Measurements from ENCODE around the gene METTL15.
"Not testable (repeated sequence)": the region's sequence is repeated elsewhere in the genome, so short reads cannot be mapped to it uniquely, and the experiment has no call there.

METTL15 gene

GRCh38 chr11:28107750-28108618 lies at the start of gene METTL15, which contains the start of gene KIF18A:
Gene METTL15, plus strand, starts transcription at chr11:28108388. Its CDS starts 4,947 bp downstream, at chr11:28113335.
Gene KIF18A, minus strand, starts transcription at chr11:28108156. Its CDS starts 10,209 bp downstream, at chr11:28097947.
- Histone ChIP-seq H2AFZ (ENCODE audit: low read depth, low read length) (peak within 1 kb of the TSS; percentile 80), H3K36me3 (ENCODE audit: insufficient read depth, low read length) (peaks cover 3% of the 10 kb centered on the region)

GRCh38 chr11:28071305-28071704 lies 36.9 kb upstream of the METTL15 start:
- no peaks in the 10 kb centered on the region for H3K9me3 ChIP-seq (ENCODE audit: low read length)
- H3K4me3 ChIP-seq (ENCODE audit: low read length), result no peak overlapping the region
- H3K36me3 ChIP-seq (ENCODE audit: insufficient read depth, low read length), result peaks cover 13% of the 10 kb centered on the region
- H3K4me1 ChIP-seq (ENCODE audit: insufficient read depth, low read length), result no peaks in the 10 kb centered on the region
- H2AFZ ChIP-seq (ENCODE audit: low read depth, low read length), result no peak overlapping the region
- no peaks in the 10 kb centered on the region for H3K27me3 ChIP-seq (ENCODE audit: insufficient read depth, low read length)

More at GRCh38 chr11:28107750-28108618, at the start of gene METTL15, which contains the start of gene KIF18A:
- H3K9me3 ChIP-seq (ENCODE audit: low read length), result no peaks in the 10 kb centered on the region
- H3K4me1 ChIP-seq (ENCODE audit: insufficient read depth, low read length), result peaks cover 17% of the 10 kb centered on the region
- H3K4me3 ChIP-seq (ENCODE audit: low read length), result peak within 1 kb of the TSS; percentile 74
- no peaks in the 10 kb centered on the region for H3K27me3 ChIP-seq (ENCODE audit: insufficient read depth, low read length)

DNA sequence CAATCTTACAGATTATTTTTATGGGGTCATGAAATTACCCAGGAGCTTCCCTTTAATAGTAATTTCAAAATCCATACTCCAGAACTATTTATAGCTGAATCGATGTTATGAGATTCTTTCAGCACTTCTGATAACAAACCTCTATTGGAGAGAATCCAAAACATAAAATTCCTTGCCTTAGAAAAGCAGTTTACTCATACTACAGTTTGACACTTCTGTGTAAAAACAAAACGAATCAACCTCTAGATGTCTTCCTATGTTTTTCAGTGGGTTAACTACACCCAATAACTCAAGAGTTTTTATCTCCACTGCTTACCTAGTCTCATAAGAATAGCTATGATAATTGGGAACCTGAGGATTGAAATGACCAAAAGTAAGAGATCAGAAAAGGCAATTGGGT lies 35.9 kb upstream of the METTL15 start:
- Histone ChIP-seq H3K9me3 (ENCODE audit: low read length) (no peaks in the 10 kb centered on the region), H2AFZ (ENCODE audit: low read depth, low read length) (no peak overlapping the region), H3K36me3 (ENCODE audit: insufficient read depth, low read length) (peaks cover 16% of the 10 kb centered on the region), H3K27me3 (ENCODE audit: insufficient read depth, low read length) (no peaks in the 10 kb centered on the region), H3K4me3 (ENCODE audit: low read length) (no peak overlapping the region), H3K4me1 (ENCODE audit: insufficient read depth, low read length) (no peaks in the 10 kb centered on the region)

GRCh38 chr11:28077521-28077920 lies 30.7 kb upstream of the METTL15 start:
- H3K27me3 ChIP-seq (ENCODE audit: insufficient read depth, low read length), result no peaks in the 10 kb centered on the region
- no peaks in the 10 kb centered on the region for H3K9me3 ChIP-seq (ENCODE audit: low read length)
- H3K4me3 ChIP-seq (ENCODE audit: low read length), result no peak overlapping the region
- peaks cover 44% of the 10 kb centered on the region for H3K36me3 ChIP-seq (ENCODE audit: insufficient read depth, low read length)
- H2AFZ ChIP-seq (ENCODE audit: low read depth, low read length), result no peak overlapping the region
- no peaks in the 10 kb centered on the region for H3K4me1 ChIP-seq (ENCODE audit: insufficient read depth, low read length)

GRCh38 chr11:28083118-28083517 lies 25.1 kb upstream of the METTL15 start:
- Histone ChIP-seq H3K4me3 (ENCODE audit: low read length) (no peak overlapping the region), H3K27me3 (ENCODE audit: insufficient read depth, low read length) (no peaks in the 10 kb centered on the region), H3K9me3 (ENCODE audit: low read length) (no peaks in the 10 kb centered on the region), H3K4me1 (ENCODE audit: insufficient read depth, low read length) (no peaks in the 10 kb centered on the region), H2AFZ (ENCODE audit: low read depth, low read length) (no peak overlapping the region), H3K36me3 (ENCODE audit: insufficient read depth, low read length) (peaks cover 48% of the 10 kb centered on the region)

DNA sequence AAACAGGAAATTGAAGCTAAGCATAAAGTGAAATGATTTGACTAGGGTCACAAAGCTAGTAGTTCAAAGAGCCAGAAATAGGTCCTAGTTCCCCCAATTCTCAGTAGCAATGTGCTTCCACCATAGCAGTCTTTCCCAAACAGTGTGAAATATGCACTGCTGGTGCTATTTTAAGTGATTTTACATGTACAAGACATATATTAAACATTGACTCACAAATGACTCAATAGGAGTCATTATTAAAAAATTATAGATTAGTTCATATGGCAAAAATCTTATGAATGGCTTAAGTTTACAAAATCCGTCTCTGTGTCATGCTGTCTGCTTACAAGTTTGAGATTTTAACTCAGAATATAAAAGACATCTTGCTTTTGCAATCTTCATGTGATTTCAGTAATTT lies 21.6 kb upstream of the METTL15 start:
- Histone ChIP-seq H3K4me3 (ENCODE audit: low read length) (no peak overlapping the region), H3K27me3 (ENCODE audit: insufficient read depth, low read length) (no peaks in the 10 kb centered on the region), H3K36me3 (ENCODE audit: insufficient read depth, low read length) (peaks cover 44% of the 10 kb centered on the region), H3K4me1 (ENCODE audit: insufficient read depth, low read length) (no peaks in the 10 kb centered on the region), H3K9me3 (ENCODE audit: low read length) (no peaks in the 10 kb centered on the region), H2AFZ (ENCODE audit: low read depth, low read length) (no peak overlapping the region)

DNA sequence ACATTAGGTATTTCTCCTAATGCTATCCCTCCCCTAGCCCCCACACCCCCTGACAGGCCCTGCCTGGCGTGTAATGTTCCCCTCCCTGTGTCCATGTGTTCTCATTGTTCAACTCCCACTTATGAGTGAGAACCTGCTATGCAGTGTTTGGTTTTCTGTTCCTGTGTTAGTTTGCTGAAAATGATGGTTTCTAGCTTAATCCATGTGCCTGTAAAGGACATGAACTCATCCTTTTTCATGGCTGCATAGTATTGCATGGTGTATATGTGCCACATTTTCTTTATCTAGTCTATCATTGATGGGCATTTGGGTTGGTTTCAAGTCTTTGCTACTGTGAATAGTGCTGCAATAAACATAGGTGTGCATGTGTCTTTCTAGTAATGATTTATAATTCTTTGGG lies 21.0 kb upstream of the METTL15 start:
- peaks cover 38% of the 10 kb centered on the region for H3K36me3 ChIP-seq (ENCODE audit: insufficient read depth, low read length)
- H3K4me1 ChIP-seq (ENCODE audit: insufficient read depth, low read length); H3K9me3 ChIP-seq (ENCODE audit: low read length); H3K4me3 ChIP-seq (ENCODE audit: low read length); H3K27me3 ChIP-seq (ENCODE audit: insufficient read depth, low read length); H2AFZ ChIP-seq (ENCODE audit: low read depth, low read length): not testable (repeated sequence)

GRCh38 chr11:28087693-28088092 lies 20.5 kb upstream of the METTL15 start:
- not testable (repeated sequence) for H3K27me3 ChIP-seq (ENCODE audit: insufficient read depth, low read length); H2AFZ ChIP-seq (ENCODE audit: low read depth, low read length); H3K4me1 ChIP-seq (ENCODE audit: insufficient read depth, low read length); H3K9me3 ChIP-seq (ENCODE audit: low read length); H3K4me3 ChIP-seq (ENCODE audit: low read length)
- peaks cover 35% of the 10 kb centered on the region for H3K36me3 ChIP-seq (ENCODE audit: insufficient read depth, low read length)

GRCh38 chr11:28089378-28089777 lies 18.8 kb upstream of the METTL15 start:
- H3K4me3 ChIP-seq (ENCODE audit: low read length), result no peak overlapping the region
- H3K4me1 ChIP-seq (ENCODE audit: insufficient read depth, low read length), result peaks cover 4% of the 10 kb centered on the region
- H2AFZ ChIP-seq (ENCODE audit: low read depth, low read length), result no peak overlapping the region
- peaks cover 27% of the 10 kb centered on the region for H3K36me3 ChIP-seq (ENCODE audit: insufficient read depth, low read length)
- H3K27me3 ChIP-seq (ENCODE audit: insufficient read depth, low read length), result no peaks in the 10 kb centered on the region
- no peaks in the 10 kb centered on the region for H3K9me3 ChIP-seq (ENCODE audit: low read length)

DNA sequence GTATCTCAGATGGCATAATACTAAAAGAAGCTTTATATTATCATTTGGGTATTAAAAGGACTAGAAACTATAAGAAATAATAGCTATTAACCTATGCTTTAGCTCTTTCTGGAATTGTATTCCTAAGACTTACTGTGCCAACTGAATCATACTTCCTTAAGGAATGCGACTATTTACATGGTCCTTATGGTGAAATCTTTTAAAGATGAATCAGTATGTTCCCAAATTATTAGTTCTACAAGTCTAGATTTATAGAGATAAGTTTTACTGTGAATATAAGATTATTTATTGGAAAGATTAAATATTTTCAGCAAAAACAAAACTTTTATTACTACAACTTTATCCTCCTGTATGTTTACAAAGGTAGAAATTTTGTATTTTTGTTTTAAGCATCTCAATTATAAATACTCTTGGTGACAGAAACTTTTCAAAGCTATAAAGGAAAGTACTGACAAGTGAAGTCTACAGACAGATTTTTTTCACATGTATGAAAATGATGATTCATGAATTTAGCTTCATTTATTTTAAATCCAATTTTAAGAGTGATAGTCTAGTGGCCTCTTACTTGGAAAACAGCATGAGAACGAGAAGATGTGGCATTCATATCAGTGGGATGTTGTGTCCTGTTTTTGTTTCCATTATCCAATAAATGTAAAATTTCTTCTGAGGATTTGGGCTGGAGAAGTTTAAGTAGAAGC lies 18.0 kb upstream of the METTL15 start:
- H3K4me3 ChIP-seq (ENCODE audit: low read length), result no peak overlapping the region
- peaks cover 27% of the 10 kb centered on the region for H3K36me3 ChIP-seq (ENCODE audit: insufficient read depth, low read length)
- H2AFZ ChIP-seq (ENCODE audit: low read depth, low read length), result no peak overlapping the region

DNA sequence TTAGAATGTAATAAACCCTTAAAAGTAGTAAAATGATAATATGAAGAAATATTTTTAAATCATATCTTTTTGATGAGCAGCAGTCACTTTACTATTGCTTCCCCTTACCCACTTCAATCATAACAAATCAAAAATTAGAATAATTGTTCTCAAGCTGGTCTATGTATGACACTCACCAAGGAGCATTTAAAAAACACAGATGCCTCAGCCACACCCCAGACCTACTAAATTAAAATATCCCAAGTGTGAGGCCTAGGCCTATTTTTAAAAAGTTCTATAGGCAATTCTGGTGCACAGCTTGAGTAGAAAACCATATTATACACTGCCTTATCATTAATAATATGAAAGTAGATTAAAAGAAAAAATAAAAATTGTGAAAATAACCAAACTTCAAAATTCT lies 15.4 kb upstream of the METTL15 start:
- no peak overlapping the region for H3K4me3 ChIP-seq (ENCODE audit: low read length)
- peaks cover 38% of the 10 kb centered on the region for H3K36me3 ChIP-seq (ENCODE audit: insufficient read depth, low read length)
- no peak overlapping the region for H2AFZ ChIP-seq (ENCODE audit: low read depth, low read length)
- no peaks in the 10 kb centered on the region for H3K9me3 ChIP-seq (ENCODE audit: low read length)
- no peaks in the 10 kb centered on the region for H3K27me3 ChIP-seq (ENCODE audit: insufficient read depth, low read length)
- H3K4me1 ChIP-seq (ENCODE audit: insufficient read depth, low read length), result peaks cover 4% of the 10 kb centered on the region

More for the DNA sequence above, 18.0 kb upstream of the METTL15 start:
- H3K4me1 ChIP-seq (ENCODE audit: insufficient read depth, low read length), result peaks cover 4% of the 10 kb centered on the region
- no peaks in the 10 kb centered on the region for H3K27me3 ChIP-seq (ENCODE audit: insufficient read depth, low read length)
- no peaks in the 10 kb centered on the region for H3K9me3 ChIP-seq (ENCODE audit: low read length)

DNA sequence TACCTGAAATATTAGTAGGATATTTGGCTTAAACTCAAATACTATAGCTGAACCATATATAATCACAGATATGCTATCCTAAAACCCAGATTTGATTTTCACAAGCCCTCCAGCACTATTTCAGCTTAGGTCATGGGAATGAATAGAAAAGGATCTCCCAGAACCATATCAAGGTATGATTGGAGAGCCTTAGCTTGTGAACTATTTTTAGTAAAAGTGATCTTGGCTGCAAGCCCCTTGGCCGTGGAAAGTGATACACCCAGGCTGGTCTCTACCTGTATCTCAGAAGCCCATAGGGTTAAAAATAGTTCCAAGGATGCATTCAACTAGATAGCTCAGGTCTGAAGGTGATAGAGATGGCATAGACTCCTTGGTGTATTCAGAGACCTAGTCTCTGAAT lies 9.9 kb upstream of the METTL15 start:
- peaks cover 17% of the 10 kb centered on the region for H3K36me3 ChIP-seq (ENCODE audit: insufficient read depth, low read length)
- no peak overlapping the region for H3K4me3 ChIP-seq (ENCODE audit: low read length)
- H3K4me1 ChIP-seq (ENCODE audit: insufficient read depth, low read length), result peaks cover 4% of the 10 kb centered on the region
- H3K27me3 ChIP-seq (ENCODE audit: insufficient read depth, low read length), result no peaks in the 10 kb centered on the region
- no peak overlapping the region for H2AFZ ChIP-seq (ENCODE audit: low read depth, low read length)
- H3K9me3 ChIP-seq (ENCODE audit: low read length), result no peaks in the 10 kb centered on the region

- H3K36me3 ChIP-seq (ENCODE audit: insufficient read depth, low read length), result peaks cover 14% of the 10 kb centered on the region
- H3K27me3 ChIP-seq (ENCODE audit: insufficient read depth, low read length), result no peaks in the 10 kb centered on the region
- peaks cover 6% of the 10 kb centered on the region for H3K4me1 ChIP-seq (ENCODE audit: insufficient read depth, low read length)
- no peak overlapping the region for H3K4me3 ChIP-seq (ENCODE audit: low read length)
- H2AFZ ChIP-seq (ENCODE audit: low read depth, low read length), result no peak overlapping the region
- H3K9me3 ChIP-seq (ENCODE audit: low read length), result no peaks in the 10 kb centered on the region
Measured at GRCh38 chr11:28099715-28100114, 8.5 kb upstream of the METTL15 start.

All from neuron (in vitro differentiated cells).